WTC11 (cell line): ENCODE results near the gene LAMB4. TPM values are rescaled to one million over a fixed set of nuclear protein-coding genes. Genes with fewer than 3 reads are reported as not detected.

ENCODE experiments used
- ATAC-seq: fragments of 200-7000 bp; cut with Tn5 transposase; 2 replicates; pipeline ENCODE4 v1.10.0; 2021; ENCODE audit warnings: mild to moderate bottlenecking, moderate library complexity
- CTCF ChIA-PET: fragments of 300-600 bp; sonication (Branson Sonifier 250); formaldehyde crosslinking; loops from one replicate; lab custom pipeline; 2021; ENCODE audit warnings: antibody characterized with exemption; lab: Charles Lee
- POLR2A ChIA-PET: fragments of 350-600 bp; sonication (Branson Sonifier 250); formaldehyde crosslinking; loops from one replicate; lab custom pipeline; 2021; ENCODE audit warnings: antibody characterized with exemption; lab: Charles Lee
- DNase-seq: peaks from one replicate; pipeline ENCODE4 v3.0.0; 2021; ENCODE audit warnings: low spot score
- H3K27ac Mint-ChIP-seq: 2 replicates; pipeline ENCODE4 v1.8.0; 2021; ENCODE audit warnings: mixed read lengths
- H3K27me3 Mint-ChIP-seq: 2 replicates; pipeline ENCODE4 v1.8.0; 2021; ENCODE audit warnings: low read depth, mild to moderate bottlenecking, moderate library complexity, mixed read lengths
- H3K36me3 Mint-ChIP-seq: 2 replicates; pipeline ENCODE4 v1.8.0; 2021; ENCODE audit warnings: mixed read lengths
- H3K4me1 Mint-ChIP-seq: 2 replicates; pipeline ENCODE4 v1.8.0; 2022; ENCODE audit warnings: mixed read lengths
- H3K4me3 Mint-ChIP-seq: 2 replicates; pipeline ENCODE4 v1.8.0; 2021; ENCODE audit warnings: mild to moderate bottlenecking, moderate library complexity, mixed read lengths
- H3K9me3 Mint-ChIP-seq: 2 replicates; pipeline ENCODE4 v1.8.0; 2021; ENCODE audit warnings: mixed read lengths
- ATF1 ChIP-seq: sonication (generic); formaldehyde crosslinking; IDR thresholded peaks from 2 replicates; pipeline ENCODE4 v1.8.1; 2023; ENCODE audit warnings: mild to moderate bottlenecking, moderate library complexity, missing genetic modification reagents
- CTCF ChIP-seq: fragments of 200-600 bp; IDR thresholded peaks from 2 replicates; pipeline ENCODE4 v1.8.0; 2022; ENCODE audit warnings: antibody characterized with exemption
- E2F5 ChIP-seq: sonication (generic); formaldehyde crosslinking; IDR thresholded peaks from 2 replicates; pipeline ENCODE4 v1.8.1; 2022; ENCODE audit warnings: mild to moderate bottlenecking, moderate library complexity, missing genetic modification reagents
- ETV6 ChIP-seq: sonication (generic); formaldehyde crosslinking; IDR thresholded peaks from 2 replicates; pipeline ENCODE4 v1.8.1; 2022; ENCODE audit warnings: mild to moderate bottlenecking, missing genetic modification reagents
- FOXJ3 ChIP-seq: sonication (generic); formaldehyde crosslinking; IDR thresholded peaks from 2 replicates; pipeline ENCODE4 v1.9.0; 2021; ENCODE audit warnings: missing genetic modification reagents, mild to moderate bottlenecking, borderline replicate concordance
- FOXP1 ChIP-seq: sonication (generic); formaldehyde crosslinking; IDR thresholded peaks from 2 replicates; pipeline ENCODE4 v1.8.0; 2022; ENCODE audit warnings: missing genetic modification reagents, mild to moderate bottlenecking, moderate library complexity, borderline replicate concordance
- FOXP4 ChIP-seq: sonication (generic); formaldehyde crosslinking; IDR thresholded peaks from 2 replicates; pipeline ENCODE4 v1.8.0; 2022; ENCODE audit warnings: mild to moderate bottlenecking, missing genetic modification reagents
- IRF1 ChIP-seq: sonication (generic); formaldehyde crosslinking; IDR thresholded peaks from 2 replicates; pipeline ENCODE4 v1.8.0; 2023; ENCODE audit warnings: missing genetic modification reagents
- JAZF1 ChIP-seq: fragments of 250-450 bp; sonication (Bioruptor Pico); IDR thresholded peaks from 2 replicates; pipeline ENCODE4 v1.9.0; 2021; ENCODE audit warnings: moderate library complexity, mild to moderate bottlenecking, inconsistent platforms
- NR1H2 ChIP-seq: sonication (generic); formaldehyde crosslinking; IDR thresholded peaks from 2 replicates; pipeline ENCODE4 v1.9.0; 2021; ENCODE audit warnings: mild to moderate bottlenecking, moderate library complexity, missing genetic modification reagents
- RELA ChIP-seq: sonication (generic); formaldehyde crosslinking; IDR thresholded peaks from 2 replicates; pipeline ENCODE4 v1.8.1; 2022; ENCODE audit warnings: missing genetic modification reagents, mild to moderate bottlenecking, borderline replicate concordance
- TCF7 ChIP-seq: sonication (generic); formaldehyde crosslinking; IDR thresholded peaks from 2 replicates; pipeline ENCODE4 v1.8.0; 2022; ENCODE audit warnings: mild to moderate bottlenecking, low read depth, missing genetic modification reagents, moderate library complexity
- TEAD4 ChIP-seq: sonication (generic); formaldehyde crosslinking; IDR thresholded peaks from 2 replicates; pipeline ENCODE4 v1.8.0; 2022; ENCODE audit warnings: mild to moderate bottlenecking, missing genetic modification reagents
- TP53 ChIP-seq: sonication (generic); formaldehyde crosslinking; IDR thresholded peaks from 2 replicates; pipeline ENCODE4 v1.8.1; 2023; ENCODE audit warnings: mild to moderate bottlenecking, missing genetic modification reagents
- ZNF281 ChIP-seq: sonication (generic); formaldehyde crosslinking; IDR thresholded peaks from 2 replicates; pipeline ENCODE4 v1.8.0; 2023; ENCODE audit warnings: mild to moderate bottlenecking, missing genetic modification reagents
- ZNF512 ChIP-seq: sonication (generic); formaldehyde crosslinking; IDR thresholded peaks from 2 replicates; pipeline ENCODE4 v1.8.1; 2022; ENCODE audit warnings: missing genetic modification reagents, borderline replicate concordance
- total RNA-seq: library from RNA; stranded (reverse); gene quantifications from 3 replicates; pipeline ENCODE4 v1.2.3, GENCODE V29; 2021

The LAMB4 gene
- total RNA-seq, 1 experiment from 2014 or later: not detected

GRCh38 chr7:108073305-108074070 lies 56.7 kb downstream of the LAMB4 start:
- Mint-ChIP-seq H3K9me3 (no peaks in the 10 kb centered on the region), H3K27ac (no peak overlapping the region), H3K27me3 (no peaks in the 10 kb centered on the region), H3K36me3 (no peaks in the 10 kb centered on the region), H3K4me1 (peaks cover 9% of the 10 kb centered on the region), H3K4me3 (no peak overlapping the region)
- DNase-seq: no peak
- no peak for ATAC-seq
- CTCF ChIA-PET: no interaction called here
- POLR2A ChIA-PET: no interaction called here
- TF ChIP-seq TEAD4 (CRISPR knock-in tag): no peak
- TF ChIP-seq FOXJ3 (CRISPR knock-in tag): no peak
- no peak for TF ChIP-seq ETV6
- no peak for TF ChIP-seq E2F5 (CRISPR knock-in tag)
- TF ChIP-seq ATF1 (CRISPR knock-in tag): no peak
- TF ChIP-seq ZNF512 (CRISPR knock-in tag): no peak
- no peak for TF ChIP-seq IRF1 (CRISPR knock-in tag)
- no peak for TF ChIP-seq JAZF1 (CRISPR knock-in tag)
- no peak for TF ChIP-seq TCF7
- no peak for TF ChIP-seq FOXP4 (CRISPR knock-in tag)
- no peak for TF ChIP-seq NR1H2
- TF ChIP-seq ZNF281 (CRISPR knock-in tag): no peak
- TF ChIP-seq TP53: no peak
- TF ChIP-seq CTCF: no peak
- TF ChIP-seq FOXP1 (CRISPR knock-in tag): no peak
- no peak for TF ChIP-seq RELA (CRISPR knock-in tag)
- TF ChIP-seq, all 79 proteins: peak for 0
